Measurements from ENCODE around the gene EXTL1. TPM values are rescaled to one million over a fixed set of nuclear protein-coding genes. Genes with fewer than 3 reads are reported as not detected.

Gene EXTL1
- total RNA-seq, 1 donor from 2014 or later, result 26.4 TPM

GRCh38 chr1:25990702-25991395, 30.7 kb upstream of the EXTL1 start:
- no peak overlapping the region for H3K27ac Mint-ChIP-seq (ENCODE audit: unreplicated experiment)

GRCh38 chr1:25991937-25992688, 29.5 kb upstream of the EXTL1 start:
- Histone ChIP-seq H3K79me2 (ENCODE audit: insufficient read depth, low read length) (peaks cover 4% of the 10 kb centered on the region), H3K4me3 (ENCODE audit: insufficient read depth, low read depth, low read length) (no peak overlapping the region), H3K36me3 (ENCODE audit: insufficient read depth, low read length) (no peaks in the 10 kb centered on the region), H4K20me1 (ENCODE audit: insufficient read depth, low read length) (no peaks in the 10 kb centered on the region), H3K4me2 (ENCODE audit: low read length) (no peak overlapping the region), H3K4me1 (ENCODE audit: insufficient read depth, low read length) (peaks cover 9% of the 10 kb centered on the region), H3K27me3 (ENCODE audit: insufficient read depth, low read length) (no peaks in the 10 kb centered on the region), H2AFZ (ENCODE audit: low read depth, low read length) (no peak overlapping the region), H3K9ac (ENCODE audit: low read length) (no peak overlapping the region), H3K9me3 (ENCODE audit: insufficient read depth, low read depth, low read length) (no peaks in the 10 kb centered on the region), H3K27ac (ENCODE audit: low read depth, low read length) (no peak overlapping the region)
- H3K9me3 Mint-ChIP-seq (ENCODE audit: unreplicated experiment), result no peaks in the 10 kb centered on the region
- H3K27me3 Mint-ChIP-seq (ENCODE audit: low read depth, unreplicated experiment), result no peaks in the 10 kb centered on the region
- no peak for FAIRE-seq
- H3K4me3 Mint-ChIP-seq (ENCODE audit: unreplicated experiment), result no peak overlapping the region
- peak; percentile 42 for DNase-seq (ENCODE audit: low read depth)
- H3K27ac Mint-ChIP-seq (ENCODE audit: unreplicated experiment), result peak overlapping the region; percentile 24
- H3K36me3 Mint-ChIP-seq (ENCODE audit: low read depth, unreplicated experiment), result peaks cover 3% of the 10 kb centered on the region
- peaks cover 26% of the 10 kb centered on the region for H3K4me1 Mint-ChIP-seq (ENCODE audit: low read depth, unreplicated experiment)
- TF ChIP-seq CTCF (IDR thresholded peaks at IDR 0.05; ENCODE audit: insufficient read depth, low read depth, low read length) (no peak), EZH2 (IDR thresholded peaks at IDR 0.05; ENCODE audit: insufficient read depth, low read length) (no peak)

More at GRCh38 chr1:25990702-25991395, 30.7 kb upstream of the EXTL1 start:
- Histone ChIP-seq H3K27ac (ENCODE audit: low read depth, low read length) (no peak overlapping the region), H3K4me1 (ENCODE audit: insufficient read depth, low read length) (peaks cover 3% of the 10 kb centered on the region), H3K27me3 (ENCODE audit: insufficient read depth, low read length) (no peaks in the 10 kb centered on the region), H3K4me3 (ENCODE audit: insufficient read depth, low read depth, low read length) (no peak overlapping the region), H3K9ac (ENCODE audit: low read length) (no peak overlapping the region), H3K9me3 (ENCODE audit: insufficient read depth, low read depth, low read length) (no peaks in the 10 kb centered on the region), H3K79me2 (ENCODE audit: insufficient read depth, low read length) (no peaks in the 10 kb centered on the region), H3K4me2 (ENCODE audit: low read length) (no peak overlapping the region), H4K20me1 (ENCODE audit: insufficient read depth, low read length) (no peaks in the 10 kb centered on the region), H2AFZ (ENCODE audit: low read depth, low read length) (no peak overlapping the region), H3K36me3 (ENCODE audit: insufficient read depth, low read length) (no peaks in the 10 kb centered on the region)
- H3K4me3 Mint-ChIP-seq (ENCODE audit: unreplicated experiment), result no peak overlapping the region
- DNase-seq (ENCODE audit: low read depth) (no peak), FAIRE-seq (no peak)
- no peaks in the 10 kb centered on the region for H3K9me3 Mint-ChIP-seq (ENCODE audit: unreplicated experiment)
- TF ChIP-seq EZH2 (IDR thresholded peaks at IDR 0.05; ENCODE audit: insufficient read depth, low read length), result no peak
- no peak for TF ChIP-seq CTCF (IDR thresholded peaks at IDR 0.05; ENCODE audit: insufficient read depth, low read depth, low read length)
- peaks cover 6% of the 10 kb centered on the region for H3K36me3 Mint-ChIP-seq (ENCODE audit: low read depth, unreplicated experiment)
- peaks cover 21% of the 10 kb centered on the region for H3K4me1 Mint-ChIP-seq (ENCODE audit: low read depth, unreplicated experiment)
- H3K27me3 Mint-ChIP-seq (ENCODE audit: low read depth, unreplicated experiment), result no peaks in the 10 kb centered on the region
